Measurements from ENCODE around the gene DNM3. TPM values are rescaled to one million over a fixed set of nuclear protein-coding genes. Genes with fewer than 3 reads are reported as not detected.
A peak's percentile ranks its signal among the peaks of the same experiment; 100 is the strongest.

DNM3 gene
- total and polyA plus RNA-seq, 2 experiments from 2014 or later = 0.11 to 1.4 TPM

DNA sequence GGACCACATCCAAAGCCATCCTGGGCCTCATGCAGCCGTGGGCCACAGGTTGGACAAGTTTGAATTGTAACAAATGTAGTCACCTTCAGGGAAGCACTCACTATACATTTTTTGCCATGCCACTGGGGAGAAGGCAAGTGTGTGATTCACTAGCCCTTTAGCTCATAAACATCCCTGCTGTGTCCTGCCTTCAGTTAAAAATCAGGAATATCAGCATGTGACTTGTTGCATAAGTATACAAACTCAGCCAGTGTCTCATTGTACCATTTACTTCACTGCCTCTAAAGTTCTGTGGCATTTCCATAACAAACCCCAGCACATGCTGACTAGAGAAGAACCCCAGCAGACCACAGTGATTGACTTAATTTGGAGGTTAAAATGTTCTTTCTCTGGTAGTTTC lies 437.2 kb downstream of the DNM3 start:
- WGBS, 2 experiments (ENCODE audit: low coverage in 1 of 2, low lambda C conversion rate in 2 of 2, missing lambda C conversion rate in 2 of 2) = 4 to 5% methylated on average over 1 of the region's 1 CpG
- Histone ChIP-seq H3K9me3 (ENCODE audit: low read depth) (no peaks in the 10 kb centered on the region), H3K9me2 (ENCODE audit: insufficient read depth) (no peaks in the 10 kb centered on the region), H3K4me1 (ENCODE audit: insufficient read depth) (peaks cover 47% of the 10 kb centered on the region), H3K4me2 (ENCODE audit: unreplicated experiment) (peak overlapping the region; percentile 49), H3F3A (ENCODE audit: insufficient read depth) (peaks cover 26% of the 10 kb centered on the region), H3K27me3 (replicated peaks; ENCODE audit: insufficient read depth) (no peaks in the 10 kb centered on the region), H3K27ac (peak overlapping the region; percentile 54), H3K36me3 (ENCODE audit: low read depth) (no peaks in the 10 kb centered on the region), H3K9ac (no peak overlapping the region), H2AFZ (no peak overlapping the region), H3K79me2 (ENCODE audit: insufficient read depth) (no peaks in the 10 kb centered on the region), H4K20me1 (ENCODE audit: insufficient read depth) (no peaks in the 10 kb centered on the region), H3K4me3 (no peak overlapping the region)
- DNase-seq = peak; percentile 84
- no peak for TF ChIP-seq EZH2 (IDR thresholded peaks at IDR 0.05; ENCODE audit: insufficient read depth, poor library complexity, severe bottlenecking)
- no peak for TF ChIP-seq EZH2phosphoT487 (IDR thresholded peaks at IDR 0.05; ENCODE audit: insufficient read depth, low read depth)
- in situ Hi-C loops (cut with MboI) = no loop called here

- H3K9ac ChIP-seq = no peak overlapping the region
- H3K4me2 ChIP-seq (ENCODE audit: unreplicated experiment) = no peak overlapping the region
- H3K27me3 ChIP-seq (replicated peaks; ENCODE audit: insufficient read depth) = no peaks in the 10 kb centered on the region
- no peak overlapping the region for H3K4me3 ChIP-seq
- no peaks in the 10 kb centered on the region for H3K9me3 ChIP-seq (ENCODE audit: low read depth)
- no peaks in the 10 kb centered on the region for H3K9me2 ChIP-seq (ENCODE audit: insufficient read depth)
- peaks cover 40% of the 10 kb centered on the region for H3K4me1 ChIP-seq (ENCODE audit: insufficient read depth)
- H2AFZ ChIP-seq = no peak overlapping the region
- peak; percentile 50 for DNase-seq
- H3K79me2 ChIP-seq (ENCODE audit: insufficient read depth) = no peaks in the 10 kb centered on the region
- TF ChIP-seq EZH2 (IDR thresholded peaks at IDR 0.05; ENCODE audit: insufficient read depth, poor library complexity, severe bottlenecking) (no peak), EZH2phosphoT487 (IDR thresholded peaks at IDR 0.05; ENCODE audit: insufficient read depth, low read depth) (no peak)
- in situ Hi-C loops (cut with MboI) = no loop called here
- WGBS, 2 experiments (ENCODE audit: low coverage in 1 of 2, low lambda C conversion rate in 2 of 2, missing lambda C conversion rate in 2 of 2) = 69 to 70% methylated on average over 4 of the region's 4 CpGs
- no peaks in the 10 kb centered on the region for H3K36me3 ChIP-seq (ENCODE audit: low read depth)
- H3F3A ChIP-seq (ENCODE audit: insufficient read depth) = peaks cover 26% of the 10 kb centered on the region
- no peak overlapping the region for H3K27ac ChIP-seq
- no peaks in the 10 kb centered on the region for H4K20me1 ChIP-seq (ENCODE audit: insufficient read depth)
Measured at GRCh38 chr1:172279939-172280636, 438.8 kb downstream of the DNM3 start.

DNA sequence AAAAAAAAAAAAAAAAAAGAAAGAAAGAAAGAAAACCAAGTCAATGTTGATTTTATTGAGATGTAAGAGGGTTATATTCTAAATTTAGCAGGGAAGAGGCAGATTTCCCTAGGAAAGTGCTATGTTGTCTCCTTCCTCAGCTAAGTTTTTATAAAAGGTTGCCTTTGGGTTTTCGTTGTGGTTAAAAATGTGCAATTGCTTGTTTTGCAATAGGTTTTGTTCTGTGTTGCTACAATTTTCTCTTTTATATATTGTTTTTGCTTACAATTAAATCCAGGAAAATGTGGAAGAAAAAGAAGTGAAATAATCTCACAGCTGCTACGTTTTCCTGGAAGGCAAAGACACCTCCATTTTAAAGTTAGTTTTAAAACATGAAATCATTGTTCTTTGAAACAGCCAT lies 442.5 kb downstream of the DNM3 start:
- Histone ChIP-seq H3K27me3 (replicated peaks; ENCODE audit: insufficient read depth) (no peaks in the 10 kb centered on the region), H3K9ac (no peak overlapping the region), H3K9me3 (ENCODE audit: low read depth) (no peaks in the 10 kb centered on the region), H3K4me2 (ENCODE audit: unreplicated experiment) (no peak overlapping the region), H3K27ac (no peak overlapping the region), H3F3A (ENCODE audit: insufficient read depth) (peaks cover 25% of the 10 kb centered on the region), H4K20me1 (ENCODE audit: insufficient read depth) (no peaks in the 10 kb centered on the region), H3K36me3 (ENCODE audit: low read depth) (no peaks in the 10 kb centered on the region), H3K4me3 (no peak overlapping the region), H3K4me1 (ENCODE audit: insufficient read depth) (peaks cover 31% of the 10 kb centered on the region), H3K79me2 (ENCODE audit: insufficient read depth) (no peaks in the 10 kb centered on the region), H2AFZ (no peak overlapping the region), H3K9me2 (ENCODE audit: insufficient read depth) (no peaks in the 10 kb centered on the region)
- in situ Hi-C loops (cut with MboI) = no loop called here
- 51 to 62% methylated on average over 2 of the region's 2 CpGs for WGBS, 2 experiments (ENCODE audit: low coverage in 1 of 2, low lambda C conversion rate in 2 of 2, missing lambda C conversion rate in 2 of 2)
- no peak for TF ChIP-seq EZH2phosphoT487 (IDR thresholded peaks at IDR 0.05; ENCODE audit: insufficient read depth, low read depth)
- TF ChIP-seq EZH2 (IDR thresholded peaks at IDR 0.05; ENCODE audit: insufficient read depth, poor library complexity, severe bottlenecking) = no peak
- no peak for DNase-seq

DNA sequence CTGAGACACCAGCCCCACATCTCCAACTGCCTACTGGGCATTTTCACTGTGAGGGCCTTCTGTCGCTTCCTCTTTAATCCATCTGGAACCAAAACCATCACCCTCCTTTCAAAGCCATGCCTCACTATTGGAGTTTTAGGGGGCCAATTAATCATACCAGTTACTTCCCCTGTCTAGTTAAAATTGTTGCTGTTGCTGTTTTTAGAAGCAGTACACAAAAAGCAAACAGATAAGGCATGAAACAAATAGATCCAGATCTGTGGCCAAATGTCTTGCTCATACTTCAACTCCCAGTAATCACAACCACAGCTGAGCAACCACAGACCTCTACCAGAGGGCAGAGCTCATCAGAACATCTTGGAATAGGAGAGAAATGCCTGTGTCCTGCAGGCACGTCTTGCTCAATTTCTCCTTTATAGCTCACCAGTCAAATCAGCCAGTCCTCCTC lies 445.4 kb downstream of the DNM3 start:
- H3F3A ChIP-seq (ENCODE audit: insufficient read depth) = peaks cover 11% of the 10 kb centered on the region
- no peak overlapping the region for H3K9ac ChIP-seq
- in situ Hi-C loops (cut with MboI) = no loop called here
- peak overlapping the region; percentile 32 for H3K4me2 ChIP-seq (ENCODE audit: unreplicated experiment)
- no peaks in the 10 kb centered on the region for H4K20me1 ChIP-seq (ENCODE audit: insufficient read depth)
- WGBS, 2 experiments (ENCODE audit: low coverage in 1 of 2, low lambda C conversion rate in 2 of 2, missing lambda C conversion rate in 2 of 2) = 11 to 19% methylated on average over 2 of the region's 2 CpGs
- H3K79me2 ChIP-seq (ENCODE audit: insufficient read depth) = no peaks in the 10 kb centered on the region
- peak overlapping the region; percentile 29 for H3K4me3 ChIP-seq
- no peaks in the 10 kb centered on the region for H3K9me2 ChIP-seq (ENCODE audit: insufficient read depth)
- TF ChIP-seq EZH2phosphoT487 (IDR thresholded peaks at IDR 0.05; ENCODE audit: insufficient read depth, low read depth) (peak; percentile 81), EZH2 (IDR thresholded peaks at IDR 0.05; ENCODE audit: insufficient read depth, poor library complexity, severe bottlenecking) (no peak)
- DNase-seq = peak; percentile 94
- no peaks in the 10 kb centered on the region for H3K36me3 ChIP-seq (ENCODE audit: low read depth)
- peaks cover 13% of the 10 kb centered on the region for H3K4me1 ChIP-seq (ENCODE audit: insufficient read depth)
- H3K27ac ChIP-seq = peak overlapping the region; percentile 69
- no peaks in the 10 kb centered on the region for H3K9me3 ChIP-seq (ENCODE audit: low read depth)
- no peak overlapping the region for H2AFZ ChIP-seq
- H3K27me3 ChIP-seq (replicated peaks; ENCODE audit: insufficient read depth) = no peaks in the 10 kb centered on the region

Measured in GM23248 (cell line).